HG02870 (cell line): ENCODE results near the gene ME2.
"Not testable (repeated sequence)": the region's sequence is repeated elsewhere in the genome, so short reads cannot be mapped to it uniquely, and the experiment has no call there.

ENCODE experiments used
- ATAC-seq: cut with Tn5 transposase; IDR thresholded peaks from one replicate; pipeline ENCODE4 v1.9.1; 2021; ENCODE audit warnings: mild to moderate bottlenecking, moderate library complexity; ENCODE audit not compliant: unreplicated experiment

Gene ME2

DNA sequence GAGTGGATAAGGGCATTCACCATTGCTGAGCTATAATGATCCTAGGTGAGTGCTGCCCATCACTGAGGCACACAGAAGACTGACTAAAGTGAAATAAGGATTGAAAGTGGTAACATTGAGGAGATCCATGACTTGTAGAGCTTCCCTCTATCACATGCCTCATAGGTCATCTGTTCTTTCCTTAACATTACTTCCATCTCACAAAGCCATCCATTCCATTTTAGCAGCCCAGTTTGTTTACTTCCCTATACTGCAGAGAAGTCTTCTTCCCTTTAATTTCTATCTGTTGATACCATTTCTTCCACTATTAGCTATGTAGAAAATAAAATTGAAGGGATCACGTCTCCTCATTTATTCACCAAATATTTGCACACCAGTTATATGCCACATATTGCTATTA lies 32.1 kb downstream of the ME2 start:
- ATAC-seq = no peak

DNA sequence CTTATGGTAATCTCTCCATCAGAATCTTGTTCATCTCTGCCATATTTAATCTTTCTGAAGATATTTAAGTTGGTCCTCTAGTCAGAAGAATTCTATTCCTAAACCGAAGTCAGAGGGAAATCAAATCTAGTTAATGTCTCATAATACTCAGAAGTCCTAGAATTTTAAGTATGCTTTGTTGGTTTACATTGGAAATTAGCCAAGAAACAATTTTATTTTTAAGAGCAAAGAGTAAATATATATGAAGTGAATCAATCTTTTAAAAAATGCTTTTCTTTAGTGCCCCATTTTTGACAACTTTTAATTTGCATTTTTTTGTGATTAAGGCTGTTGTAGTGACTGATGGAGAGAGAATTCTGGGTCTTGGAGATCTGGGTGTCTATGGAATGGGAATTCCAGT lies 38.1 kb downstream of the ME2 start:
- ATAC-seq = no peak

DNA sequence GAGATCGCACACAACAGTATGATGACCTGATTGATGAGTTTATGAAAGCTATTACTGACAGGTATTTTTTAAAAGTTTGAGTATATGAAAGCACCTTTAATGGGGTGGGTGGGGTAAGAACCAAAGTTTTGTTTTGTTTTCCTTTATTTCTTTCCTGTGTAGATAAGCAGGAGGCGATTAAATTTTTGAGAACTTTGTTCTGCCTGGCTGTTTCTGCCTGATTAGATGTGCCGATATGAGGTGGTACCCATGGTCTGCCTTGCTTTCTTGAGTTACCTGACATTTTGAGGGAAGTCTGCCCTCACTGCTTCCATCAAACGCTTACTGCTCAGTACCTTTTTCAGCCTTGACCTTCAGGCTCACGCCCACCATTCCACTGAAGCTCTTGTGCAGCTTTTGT lies 39.2 kb downstream of the ME2 start:
- ATAC-seq = no peak

DNA sequence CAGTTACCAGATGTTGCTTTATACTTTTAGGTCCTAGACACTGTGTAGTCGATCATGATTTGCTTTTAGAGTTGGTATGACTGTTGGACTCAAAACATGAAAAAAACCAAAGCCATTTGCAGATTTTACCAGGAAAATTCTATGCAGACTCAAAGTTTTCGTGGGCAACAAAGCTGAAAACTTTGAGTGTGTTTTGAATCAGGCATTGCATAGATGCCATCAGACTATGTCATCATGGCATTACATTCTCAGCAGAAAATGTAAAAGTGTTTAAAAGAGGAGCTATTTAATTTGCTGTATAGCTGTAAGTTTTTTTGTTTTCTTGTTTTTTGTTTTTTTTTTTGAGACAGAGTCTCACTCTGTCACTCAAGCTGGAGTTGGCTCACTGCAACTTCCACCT lies 45.5 kb downstream of the ME2 start:
- no peak for ATAC-seq

DNA sequence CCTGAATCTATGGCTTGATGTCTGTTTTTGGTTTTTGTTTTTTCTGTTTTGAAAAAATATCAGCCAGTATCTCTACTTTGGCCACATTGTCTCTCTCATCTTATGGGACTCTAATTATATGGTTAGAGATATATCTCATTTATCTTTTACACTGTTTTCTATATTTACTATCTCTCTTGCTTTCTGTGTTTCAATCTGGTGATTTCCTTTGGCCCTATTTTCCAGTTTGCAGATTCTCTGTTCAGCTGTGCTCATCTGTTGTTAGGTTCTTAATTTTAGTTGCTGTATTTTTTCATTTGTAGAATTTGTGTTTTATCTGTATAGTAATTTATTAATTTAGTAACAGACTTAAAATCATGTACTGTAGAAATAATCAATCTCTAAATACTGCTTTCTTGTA lies 47.6 kb downstream of the ME2 start:
- ATAC-seq = no peak

DNA sequence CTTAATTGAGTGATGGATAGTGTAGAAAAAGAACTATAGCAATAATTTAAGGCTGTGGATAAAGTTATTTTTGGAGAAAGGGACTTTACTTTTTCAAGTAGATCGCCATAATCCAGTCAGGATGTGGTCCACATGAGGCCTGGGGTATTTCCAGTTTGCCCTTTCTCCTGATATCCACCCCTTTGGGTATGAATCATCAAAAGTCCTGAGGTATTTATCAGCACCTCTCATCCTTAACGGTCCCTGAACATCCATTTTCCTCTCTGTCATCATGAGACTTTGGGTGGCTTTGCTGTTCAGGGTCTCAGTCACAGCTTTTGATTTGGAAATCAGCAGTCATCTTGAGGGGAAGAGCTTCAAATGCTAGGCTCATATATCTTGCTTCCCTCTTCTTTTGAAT lies 49.6 kb downstream of the ME2 start:
- no peak for ATAC-seq

DNA sequence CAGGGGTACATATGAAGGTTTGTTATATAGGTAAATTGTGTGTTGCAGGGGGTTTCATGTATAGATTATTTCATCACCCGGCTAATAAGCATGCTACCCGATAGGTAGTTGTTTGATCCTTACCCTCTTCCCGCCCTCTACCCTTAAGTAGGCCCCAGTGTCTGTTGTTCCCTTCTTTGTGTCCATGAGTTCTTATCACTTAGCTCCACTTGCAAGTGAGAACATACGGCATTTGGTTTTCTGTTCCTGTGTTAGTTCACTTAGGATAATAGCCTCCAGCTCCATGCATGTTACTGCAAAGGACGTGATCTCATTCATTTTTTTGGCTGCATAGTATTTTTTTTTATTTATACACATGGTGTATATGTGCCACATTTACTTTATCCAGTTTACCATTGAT lies 54.8 kb downstream of the ME2 start:
- ATAC-seq = no peak

DNA sequence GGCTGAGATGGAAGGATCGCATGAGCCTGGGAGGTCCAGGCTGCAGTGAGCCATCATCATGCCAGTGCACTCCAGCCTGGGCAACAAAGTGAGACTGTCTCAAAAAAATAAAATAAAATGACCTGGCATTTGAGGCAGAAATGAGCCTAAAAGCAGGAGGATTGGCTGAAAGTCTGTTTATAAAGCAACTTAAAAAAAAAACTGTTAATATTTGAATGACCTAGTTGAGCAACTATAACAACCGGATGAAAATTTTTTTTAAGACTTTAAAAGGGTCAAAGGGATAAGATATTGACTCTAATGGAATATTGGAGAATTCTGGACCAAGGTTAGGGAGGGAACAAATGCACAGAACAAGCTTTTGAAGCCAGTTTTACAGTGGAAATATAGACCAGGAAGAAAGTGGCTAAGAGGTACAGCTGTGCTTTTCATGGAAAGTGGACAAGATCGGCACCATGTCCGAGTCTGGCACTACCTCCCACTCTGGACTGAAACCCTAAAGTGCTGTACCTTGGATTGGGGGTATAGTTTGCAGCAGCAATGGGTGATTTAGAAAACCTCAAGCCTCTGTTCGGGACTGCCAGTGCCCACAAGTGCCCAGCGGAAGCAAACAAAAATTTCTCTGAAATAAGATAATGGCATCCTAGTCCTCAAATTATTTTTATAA lies 55.8 kb downstream of the ME2 start:
- ATAC-seq = no peak

DNA sequence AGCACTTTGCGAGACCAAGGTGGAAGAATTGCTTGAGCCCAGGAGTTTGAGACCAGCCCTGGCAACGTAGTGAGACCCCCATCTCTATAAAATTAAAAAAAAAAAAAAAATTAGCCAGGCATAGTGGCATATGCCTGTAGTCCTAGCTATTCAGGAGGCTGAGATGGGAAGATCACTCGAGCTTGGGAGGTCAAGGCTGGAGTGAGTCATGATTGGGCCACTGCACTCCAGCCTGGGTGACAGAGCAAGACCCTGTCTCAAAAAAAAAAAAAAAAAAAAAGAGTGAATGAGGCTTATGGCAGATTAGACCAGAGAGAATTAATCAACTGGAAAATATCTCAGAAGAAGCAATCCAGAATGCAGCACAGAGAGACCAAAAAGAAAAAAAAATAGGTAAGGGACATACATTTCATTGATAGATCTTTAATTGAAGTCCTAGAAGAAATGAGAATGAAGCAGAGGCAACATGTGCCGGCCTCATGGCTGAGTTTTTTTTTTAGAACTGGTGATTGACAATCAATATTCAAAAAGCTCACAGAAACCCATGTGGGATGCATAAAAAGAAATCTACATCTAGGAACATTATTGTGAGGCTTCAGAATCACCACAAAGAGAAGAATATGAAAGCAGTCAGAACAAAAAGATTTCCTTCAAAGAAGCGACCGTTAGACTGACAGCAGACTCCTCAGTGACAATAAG lies 56.7 kb downstream of the ME2 start:
- ATAC-seq = no peak

DNA sequence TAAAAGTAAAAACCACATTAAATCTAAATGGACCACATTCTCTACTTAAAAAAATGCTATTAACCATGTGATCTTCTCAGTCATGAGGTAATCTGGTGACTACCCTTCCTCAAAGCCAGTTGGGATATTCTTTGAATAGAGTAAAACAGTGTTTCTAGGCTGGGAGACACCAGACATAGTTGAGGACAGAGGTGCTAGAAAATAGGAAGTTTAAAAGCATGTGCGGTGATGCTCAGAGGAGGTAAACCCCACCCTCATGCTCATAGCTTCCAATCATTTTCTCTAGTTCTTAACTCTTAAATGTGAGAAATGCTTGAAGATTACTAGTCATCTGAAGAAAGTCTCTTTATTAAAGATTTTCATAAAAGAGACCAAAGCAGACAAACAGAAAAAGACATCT lies 58.3 kb downstream of the ME2 start:
- no peak for ATAC-seq

DNA sequence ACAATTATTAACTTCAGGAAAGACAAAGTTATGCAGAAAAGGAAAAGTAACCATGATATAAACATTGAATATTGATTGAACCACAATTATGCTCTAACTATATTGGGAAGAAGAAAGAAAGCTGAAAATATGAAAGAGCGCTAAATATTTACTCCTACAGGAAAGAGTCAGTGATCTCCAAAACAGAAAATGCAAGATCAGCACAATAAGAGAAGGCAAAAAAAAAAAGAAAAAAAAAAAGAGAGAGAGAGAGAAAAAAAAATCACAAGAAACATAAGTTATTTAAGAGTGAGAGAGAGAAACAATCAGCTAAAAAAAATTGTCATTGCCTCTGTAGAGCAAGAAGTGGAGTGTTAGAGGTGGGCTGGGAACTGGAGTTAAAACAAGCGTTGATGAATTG lies 60.0 kb downstream of the ME2 start:
- ATAC-seq = no peak

DNA sequence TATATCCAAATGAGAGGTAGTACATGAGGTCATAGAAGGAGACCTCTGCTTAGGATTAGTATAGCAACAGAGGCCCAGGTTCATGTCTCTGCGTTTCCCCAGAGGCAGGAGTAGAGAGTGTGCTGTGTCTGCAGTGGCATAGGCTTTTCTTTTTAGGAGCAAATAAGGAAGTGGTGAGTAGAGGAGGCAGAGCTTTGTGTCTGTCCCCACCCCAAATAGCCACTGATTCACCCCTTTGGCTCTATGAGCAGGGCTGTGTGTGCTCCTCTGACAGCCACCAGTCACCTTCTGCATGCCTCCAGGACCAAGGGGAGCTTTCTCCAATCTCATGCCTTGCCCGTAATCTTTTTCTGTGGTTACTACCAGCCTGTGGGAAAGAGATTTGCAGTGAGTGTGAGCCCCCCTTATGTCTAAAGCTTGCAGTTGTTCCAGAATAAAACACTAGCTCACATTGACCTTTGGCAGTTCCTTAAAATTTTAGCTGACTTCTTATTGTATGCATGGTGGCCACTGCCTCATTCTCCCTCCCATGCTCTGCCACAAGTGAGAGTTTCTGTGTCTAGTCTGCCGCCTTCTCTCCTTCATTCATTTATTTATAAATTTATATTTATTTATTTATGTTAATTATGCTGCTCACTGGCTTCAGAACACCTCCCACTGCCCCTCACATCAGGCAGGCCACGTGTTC lies 65.5 kb downstream of the ME2 start:
- no peak for ATAC-seq

DNA sequence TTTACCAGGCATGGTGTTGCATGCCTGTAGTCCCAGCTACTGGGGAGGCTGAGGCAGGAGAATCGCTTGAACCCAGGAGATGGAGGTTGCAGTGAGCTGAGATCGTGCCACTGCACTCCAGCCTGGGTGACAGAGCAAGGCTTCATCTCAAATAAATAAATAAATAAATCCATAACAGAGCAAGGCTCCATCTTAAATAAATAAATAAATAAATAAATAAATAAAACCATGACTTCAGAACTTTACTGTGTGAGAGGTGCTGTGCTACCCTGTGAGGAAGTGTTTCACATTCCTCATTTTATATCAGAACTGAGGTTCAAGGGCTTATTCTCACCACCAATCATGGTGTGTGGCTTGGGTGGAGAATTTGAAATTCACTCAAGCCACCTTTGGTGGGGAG lies 67.0 kb downstream of the ME2 start:
- not testable (repeated sequence) for ATAC-seq

DNA sequence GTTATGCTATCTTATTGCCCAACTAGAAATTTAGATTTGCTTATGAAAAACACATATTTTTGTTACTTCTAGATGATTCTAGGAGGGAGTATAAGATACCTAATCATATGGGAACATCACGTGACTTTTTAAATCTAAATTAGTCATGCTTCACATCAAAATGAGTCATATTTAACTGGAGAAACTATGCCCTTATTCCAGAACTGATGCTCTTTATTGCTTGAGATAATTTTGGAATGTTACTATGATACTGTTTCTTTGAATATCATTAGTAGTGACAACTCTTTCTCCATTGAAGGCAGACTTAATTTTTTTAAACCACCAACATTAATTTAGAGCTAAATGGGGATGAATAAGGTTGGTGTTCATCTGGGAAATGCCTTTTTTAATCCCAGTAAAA lies 69.0 kb downstream of the ME2 start:
- no peak for ATAC-seq

DNA sequence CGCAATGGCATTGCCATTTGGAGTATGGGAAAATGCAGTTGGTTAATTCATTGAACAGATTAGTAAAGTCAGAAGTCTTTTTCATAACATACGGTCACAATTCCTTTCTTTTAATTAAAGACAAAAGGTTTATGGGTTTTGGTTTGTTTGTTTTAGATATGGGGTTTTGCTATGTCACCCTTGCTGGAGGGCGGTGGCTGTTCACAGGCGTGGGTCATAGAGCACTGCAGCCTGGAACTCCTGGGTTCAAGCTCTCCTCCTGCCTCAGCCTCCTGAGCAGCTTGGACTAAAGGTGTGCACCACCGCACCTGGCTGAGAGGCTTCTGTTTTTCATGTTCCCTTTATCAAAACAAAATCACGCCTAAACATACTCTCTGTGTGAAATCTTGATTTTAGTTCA lies 70.3 kb downstream of the ME2 start:
- ATAC-seq = no peak

DNA sequence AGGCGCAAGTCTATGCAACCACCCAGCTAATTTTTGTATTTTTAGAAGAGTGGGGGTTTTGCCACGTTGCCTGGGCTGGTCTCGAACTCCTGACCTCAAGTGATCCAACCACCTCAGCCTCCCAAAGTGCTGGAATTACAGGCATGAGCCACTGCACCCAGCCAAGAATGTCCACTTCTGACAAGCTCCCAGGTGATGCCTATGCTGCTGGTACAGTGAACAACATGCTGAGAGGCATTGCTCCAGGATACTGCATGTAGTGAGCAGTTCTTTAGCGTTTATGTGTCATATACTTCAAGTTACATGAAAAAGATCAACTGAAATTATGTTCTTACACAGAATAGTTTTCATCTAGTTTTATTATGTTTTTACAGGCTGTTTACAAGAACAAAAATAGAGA lies 71.7 kb downstream of the ME2 start:
- no peak for ATAC-seq

DNA sequence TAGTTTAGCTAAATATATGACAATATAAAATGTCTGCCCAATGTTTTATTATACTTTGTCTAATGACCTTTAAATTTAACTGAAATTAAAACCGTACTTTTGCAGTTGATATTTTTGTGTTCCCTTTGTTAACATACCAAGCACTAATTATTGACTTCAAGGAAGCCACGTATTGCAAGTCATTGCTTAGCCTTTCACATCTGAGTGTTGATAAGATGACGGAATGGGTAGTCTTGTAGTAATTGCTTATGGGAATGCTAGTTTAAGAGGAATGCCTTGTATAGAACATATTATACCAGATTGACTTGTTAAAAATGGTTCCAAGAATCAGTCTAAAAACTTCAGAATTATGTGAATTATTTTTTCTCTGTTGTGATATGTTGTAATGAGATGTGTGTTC lies 74.9 kb downstream of the ME2 start:
- ATAC-seq = no peak

DNA sequence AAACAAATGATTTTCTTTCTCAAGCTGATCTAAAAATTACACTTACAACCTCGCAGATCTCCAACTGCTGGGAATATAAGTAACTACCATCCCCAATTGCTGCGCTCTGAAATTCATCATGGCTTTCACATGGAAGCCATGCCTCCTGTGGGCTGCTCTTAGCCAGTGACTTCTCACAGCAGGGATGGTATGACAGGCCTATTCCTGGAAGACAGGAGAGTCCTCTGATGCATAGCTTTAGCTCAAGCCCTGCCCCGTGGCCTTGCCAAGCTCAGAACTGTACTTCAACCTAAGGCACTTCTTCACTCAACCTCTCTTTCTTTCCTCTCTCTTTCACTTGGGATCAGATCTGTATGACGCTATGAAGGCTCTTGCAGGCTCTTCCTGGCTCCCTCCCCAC lies 76.3 kb downstream of the ME2 start:
- no peak for ATAC-seq

DNA sequence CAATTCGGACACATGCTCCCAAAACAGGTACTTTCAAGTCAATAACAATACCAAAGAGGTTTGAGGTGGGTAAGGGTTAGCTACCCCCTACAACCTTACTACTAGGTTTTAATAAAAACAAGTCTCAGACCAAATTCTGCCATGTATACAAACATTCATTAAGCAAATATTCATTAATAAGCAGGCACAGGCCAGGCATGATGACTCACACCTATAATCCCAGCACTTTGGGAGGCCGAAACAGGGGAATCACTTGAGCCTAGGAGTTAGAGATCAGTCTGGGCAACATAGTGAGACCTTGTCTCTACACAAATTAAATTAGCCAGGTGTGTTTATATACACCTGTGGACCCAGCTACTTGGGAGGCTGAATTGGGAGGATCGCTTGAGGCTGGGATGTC lies 77.2 kb downstream of the ME2 start:
- ATAC-seq = no peak

DNA sequence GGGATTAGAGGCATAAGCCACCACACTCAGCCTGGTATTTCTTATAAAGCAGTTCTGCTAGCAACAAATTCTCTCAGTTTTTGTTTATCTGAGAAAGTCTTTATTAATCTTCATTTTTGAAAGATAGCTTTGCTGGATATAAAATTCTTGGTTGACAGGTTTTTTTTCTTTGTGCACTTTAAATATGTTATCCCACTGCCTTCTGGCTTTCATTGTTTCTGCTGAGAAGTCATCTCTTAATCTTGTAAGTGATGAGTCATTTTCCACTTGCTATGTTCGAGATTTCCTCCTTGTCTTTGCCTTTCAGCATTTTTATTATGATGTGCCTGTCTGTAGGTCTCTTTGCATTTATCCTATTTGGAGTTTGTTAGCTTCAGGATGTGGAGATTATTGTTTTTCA lies 83.1 kb downstream of the ME2 start:
- no peak for ATAC-seq

DNA sequence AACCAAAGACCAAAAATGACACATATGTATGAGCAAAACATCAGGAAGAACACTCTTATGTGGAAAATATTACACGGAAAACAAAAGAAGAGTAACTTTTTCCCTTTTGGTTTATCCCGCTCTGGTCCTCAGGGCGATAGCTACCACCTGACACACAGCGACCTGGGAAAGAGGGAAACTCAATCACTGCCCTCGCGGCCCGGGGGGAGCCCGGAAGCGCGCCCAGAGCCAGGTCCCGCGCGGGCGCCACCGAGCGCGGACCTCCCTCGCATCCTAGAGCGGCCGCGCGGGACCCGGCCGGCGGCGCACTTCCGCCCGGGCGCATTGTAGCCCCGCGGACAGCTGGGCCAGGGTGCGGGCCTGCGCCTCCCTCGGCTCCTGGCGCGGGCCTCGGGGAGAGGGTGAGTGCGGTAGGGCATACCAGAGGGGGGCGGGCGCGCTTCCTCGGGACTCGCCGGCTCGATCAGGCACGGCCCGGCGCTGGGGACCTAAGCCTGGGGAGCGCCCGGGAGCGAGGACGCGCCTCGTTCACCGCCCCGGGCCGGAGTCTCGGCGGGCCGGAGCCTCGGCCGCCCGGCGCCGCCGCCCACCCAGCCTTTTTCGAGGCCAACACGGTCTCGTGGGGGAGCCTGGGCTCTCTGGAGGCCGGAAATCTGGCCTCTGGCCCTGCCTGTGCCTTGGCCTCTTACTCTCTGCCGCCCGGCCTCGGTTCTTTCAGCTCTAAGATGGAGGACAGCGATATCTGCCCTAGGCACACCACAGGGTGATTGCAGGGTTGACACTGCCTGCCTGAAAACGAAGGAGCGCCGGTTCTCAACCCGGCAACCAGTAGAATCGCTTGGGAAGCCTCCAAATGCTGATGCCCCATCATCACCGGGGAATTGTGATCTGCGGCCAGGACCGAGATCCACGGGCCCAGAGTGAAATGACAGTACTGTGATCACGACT lies 89.1 kb downstream of the ME2 start, which contains the start of gene ELAC1:
Gene ELAC1, plus strand, starts transcription at position 327 of the 948 bp plus-strand sequence. CDS start 6,365 bp downstream, outside the sequence.
- ATAC-seq = peak; percentile 87
